ENCODE results near the gene ABCB4. TPM values are rescaled to one million over a fixed set of nuclear protein-coding genes. Genes with fewer than 3 reads are reported as not detected.

ABCB4 gene
- total and polyA plus RNA-seq, 2 of the 8 experiments (the other 6 are each of a cell fraction or from before 2014, with no cell fraction given) = 0.54 to 0.60 TPM

- H2BK12ac ChIP-seq (ENCODE audit: low read depth, low read length) = no peak overlapping the region
- no peak overlapping the region for H2BK120ac ChIP-seq (replicated peaks; ENCODE audit: low read depth, low read length)
- no peak overlapping the region for H3K27ac ChIP-seq (ENCODE audit: low read depth, low read length)
- H4K5ac ChIP-seq (ENCODE audit: insufficient read length, low read depth, low read length) = no peak overlapping the region
- H3K27me3 ChIP-seq (replicated peaks in 1 of 4; ENCODE audit: control insufficient read depth in 3 of 4, extremely low read depth in 1 of 4, insufficient read depth in 3 of 4, low read length in 3 of 4) = no peaks in the 10 kb centered on the region
- H3K23me2 ChIP-seq (ENCODE audit: low read depth, low read length) = no peaks in the 10 kb centered on the region
- no peak overlapping the region for H3K4me3 ChIP-seq (ENCODE audit: extremely low read depth in 1 of 4, insufficient read depth in 2 of 4, low read depth in 3 of 4, low read length in 4 of 4)
- no peak overlapping the region; the same call in 1 of the 2 replicates for H2AFZ ChIP-seq (ENCODE audit: low read length)
- FAIRE-seq (no peak), DNase-seq (ENCODE audit: low read depth in 1 of 2, low spot score in 2 of 2) (no peak)
- no peak overlapping the region for H3K18ac ChIP-seq (ENCODE audit: extremely low read depth, low read length)
- no peak overlapping the region for H2BK20ac ChIP-seq (ENCODE audit: low read length)
- no peak overlapping the region for H2BK15ac ChIP-seq (ENCODE audit: low read length)
- no peak overlapping the region for H3K23ac ChIP-seq (ENCODE audit: insufficient read length)
- no peaks in the 10 kb centered on the region for H3K36me3 ChIP-seq (ENCODE audit: control insufficient read depth in 2 of 4, insufficient read depth in 4 of 4, low read length in 3 of 4)
- H4K20me1 ChIP-seq (replicated peaks in 1 of 2; ENCODE audit: control insufficient read depth in 1 of 2, insufficient read depth in 2 of 2, low read length in 2 of 2) = no peaks in the 10 kb centered on the region
- CTCF ChIA-PET (ENCODE audit: partially characterized antibody) = interaction anchor here (0.7 to 3.0 kb wide), 4 partner anchors 9 to 608 kb away, joined by 3 to 12 read pairs (median 5); no protein-coding TSS in a partner anchor
- H4K91ac ChIP-seq (replicated peaks; ENCODE audit: insufficient read length, low read length) = no peak overlapping the region
- H3K4me1 ChIP-seq (replicated peaks in 1 of 4; ENCODE audit: control insufficient read depth in 3 of 4, insufficient read depth in 4 of 4, low read length in 3 of 4) = no peaks in the 10 kb centered on the region
- H3K14ac ChIP-seq (ENCODE audit: insufficient read length) = no peak overlapping the region
- H4K8ac ChIP-seq (ENCODE audit: extremely low read depth, insufficient read depth, low read length) = no peak overlapping the region
- H3K56ac ChIP-seq (replicated peaks; ENCODE audit: insufficient read length, low read depth, low read length) = no peak overlapping the region
- no peaks in the 10 kb centered on the region for H3K79me2 ChIP-seq (ENCODE audit: control insufficient read depth in 1 of 2, insufficient read depth in 2 of 2, low read length in 2 of 2)
- H2AK5ac ChIP-seq (ENCODE audit: low read depth, low read length) = no peak overlapping the region
- H3K4ac ChIP-seq (replicated peaks; ENCODE audit: insufficient read length, low read depth, low read length) = no peak overlapping the region
- POLR2A ChIA-PET (ENCODE audit: partially characterized antibody) = no interaction called here
- H3K9me3 ChIP-seq (ENCODE audit: insufficient read depth in 2 of 2, low read depth in 1 of 2, low read length in 1 of 2) = no peaks in the 10 kb centered on the region
- no peak overlapping the region for H2BK5ac ChIP-seq (ENCODE audit: low read depth, low read length)
- H3K9ac ChIP-seq (replicated peaks in 1 of 4; ENCODE audit: extremely low read depth in 1 of 4, low read depth in 3 of 4, low read length in 3 of 4) = no peak overlapping the region
- no peaks in the 10 kb centered on the region for H3K79me1 ChIP-seq (ENCODE audit: low read depth, low read length)
- 73% methylated on average over 1 of the region's 1 CpG; no CpG with 5 or more reads in 1 of the 2 experiments for WGBS, 2 experiments (ENCODE audit: extremely low coverage in 1 of 2, insufficient coverage in 1 of 2, insufficient read length in 1 of 2, insufficient replicate concordance in 2 of 2, low coverage in 1 of 2, low lambda C conversion rate in 2 of 2, missing lambda C conversion rate in 1 of 2)
- no peak overlapping the region for H3K4me2 ChIP-seq (ENCODE audit: insufficient read depth in 1 of 2, low read depth in 2 of 2, low read length in 2 of 2)
- TF ChIP-seq RNF2 (IDR thresholded peaks at IDR 0.05; ENCODE audit: borderline replicate concordance, low read depth, low read length, missing control alignments, poor library complexity, severe bottlenecking) (no peak), CHD2 (IDR thresholded peaks at IDR 0.05; ENCODE audit: low read length) (no peak), ASH2L (IDR thresholded peaks at IDR 0.05; ENCODE audit: low read length) (no peak), RAD21 (IDR thresholded peaks at IDR 0.05 in 1 of 2, conservative IDR thresholded peaks at IDR 0.05 in 1 of 2; ENCODE audit: low read depth in 2 of 2, low read length in 2 of 2) (no peak)
These were observed 64.3 kb downstream of the ABCB4 start for GRCh38 chr7:87411186-87411585.
